Adrenal gland (tissue), 5 donors: ENCODE measurements around the gene RASSF4.

ENCODE experiments used
- POLR2A ChIP-seq, 2 donors: fragments of 450-650 bp; IDR thresholded peaks; one replicate each; pipeline ENCODE4 v1.6.1; 2017; ENCODE audit warnings: antibody characterized with exemption in 2 of 2, mild to moderate bottlenecking in 2 of 2, moderate library complexity in 1 of 2
- TF ChIP-seq, protein P1 (sequence below), 6 experiments: fragments of 450-650 bp in 4 of 6; fragments of 200-600 bp in 2 of 6; sonication (generic) in 1 of 6; IDR thresholded peaks; 1 replicate in 5 of 6; 2 replicates in 1 of 6; pipeline versions ENCODE4 v1.5.1 to v1.8.0; 2016 to 2021; ENCODE audit warnings: antibody characterized with exemption in 6 of 6, mild to moderate bottlenecking in 2 of 6, moderate library complexity in 1 of 6
- donor health status: DM: no; HTN: no; CAD: no.

DNA sequence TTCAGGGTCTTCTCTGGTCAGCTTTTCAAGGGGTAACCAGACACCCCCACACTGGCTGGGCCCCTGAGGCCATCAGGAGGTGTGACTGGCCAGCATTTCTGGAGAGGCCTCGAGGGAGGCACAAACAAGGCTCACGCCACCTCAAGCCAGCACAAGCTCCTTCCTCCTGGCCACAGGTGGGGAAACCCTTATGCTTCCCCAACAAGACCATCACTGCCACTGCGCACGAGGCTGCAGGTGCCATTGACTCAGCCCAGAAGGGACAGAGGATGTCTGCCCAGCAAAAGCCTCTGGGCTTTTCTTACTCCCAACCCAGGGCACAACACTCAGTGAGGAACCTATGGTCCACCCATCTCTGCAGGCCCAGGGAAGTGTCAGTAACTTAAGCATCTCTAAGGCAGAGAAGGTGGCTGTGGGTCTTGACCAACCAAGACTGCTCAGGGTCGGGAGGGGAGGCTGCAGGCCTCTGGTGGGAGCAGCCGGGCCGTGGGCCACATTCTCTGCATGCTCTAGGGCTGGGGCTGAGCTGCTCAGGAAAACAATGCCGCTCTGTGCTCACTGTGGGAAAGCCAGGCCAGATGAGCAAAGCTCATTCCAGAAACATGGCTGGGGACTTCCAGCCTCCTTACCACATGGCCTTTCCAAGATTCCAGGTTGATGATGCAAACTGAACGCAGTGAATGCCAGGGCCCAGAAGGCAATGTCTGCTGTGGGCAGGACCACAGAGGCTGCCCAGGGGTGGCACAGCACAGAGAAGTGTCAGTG lies 24.2 kb upstream of the RASSF4 start:
- no peak for TF ChIP-seq POLR2A (IDR thresholded peaks at IDR 0.05)
- TF ChIP-seq, protein P1, sequence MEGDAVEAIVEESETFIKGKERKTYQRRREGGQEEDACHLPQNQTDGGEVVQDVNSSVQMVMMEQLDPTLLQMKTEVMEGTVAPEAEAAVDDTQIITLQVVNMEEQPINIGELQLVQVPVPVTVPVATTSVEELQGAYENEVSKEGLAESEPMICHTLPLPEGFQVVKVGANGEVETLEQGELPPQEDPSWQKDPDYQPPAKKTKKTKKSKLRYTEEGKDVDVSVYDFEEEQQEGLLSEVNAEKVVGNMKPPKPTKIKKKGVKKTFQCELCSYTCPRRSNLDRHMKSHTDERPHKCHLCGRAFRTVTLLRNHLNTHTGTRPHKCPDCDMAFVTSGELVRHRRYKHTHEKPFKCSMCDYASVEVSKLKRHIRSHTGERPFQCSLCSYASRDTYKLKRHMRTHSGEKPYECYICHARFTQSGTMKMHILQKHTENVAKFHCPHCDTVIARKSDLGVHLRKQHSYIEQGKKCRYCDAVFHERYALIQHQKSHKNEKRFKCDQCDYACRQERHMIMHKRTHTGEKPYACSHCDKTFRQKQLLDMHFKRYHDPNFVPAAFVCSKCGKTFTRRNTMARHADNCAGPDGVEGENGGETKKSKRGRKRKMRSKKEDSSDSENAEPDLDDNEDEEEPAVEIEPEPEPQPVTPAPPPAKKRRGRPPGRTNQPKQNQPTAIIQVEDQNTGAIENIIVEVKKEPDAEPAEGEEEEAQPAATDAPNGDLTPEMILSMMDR (IDR thresholded peaks at IDR 0.05): no peak
